ENCODE results near the gene DDC.

GRCh38 chr7:50497068-50497642 lies 68.0 kb downstream of the DDC start:
- TF ChIP-seq, protein P1, sequence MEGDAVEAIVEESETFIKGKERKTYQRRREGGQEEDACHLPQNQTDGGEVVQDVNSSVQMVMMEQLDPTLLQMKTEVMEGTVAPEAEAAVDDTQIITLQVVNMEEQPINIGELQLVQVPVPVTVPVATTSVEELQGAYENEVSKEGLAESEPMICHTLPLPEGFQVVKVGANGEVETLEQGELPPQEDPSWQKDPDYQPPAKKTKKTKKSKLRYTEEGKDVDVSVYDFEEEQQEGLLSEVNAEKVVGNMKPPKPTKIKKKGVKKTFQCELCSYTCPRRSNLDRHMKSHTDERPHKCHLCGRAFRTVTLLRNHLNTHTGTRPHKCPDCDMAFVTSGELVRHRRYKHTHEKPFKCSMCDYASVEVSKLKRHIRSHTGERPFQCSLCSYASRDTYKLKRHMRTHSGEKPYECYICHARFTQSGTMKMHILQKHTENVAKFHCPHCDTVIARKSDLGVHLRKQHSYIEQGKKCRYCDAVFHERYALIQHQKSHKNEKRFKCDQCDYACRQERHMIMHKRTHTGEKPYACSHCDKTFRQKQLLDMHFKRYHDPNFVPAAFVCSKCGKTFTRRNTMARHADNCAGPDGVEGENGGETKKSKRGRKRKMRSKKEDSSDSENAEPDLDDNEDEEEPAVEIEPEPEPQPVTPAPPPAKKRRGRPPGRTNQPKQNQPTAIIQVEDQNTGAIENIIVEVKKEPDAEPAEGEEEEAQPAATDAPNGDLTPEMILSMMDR (conservative IDR thresholded peaks at IDR 0.05; ENCODE audit: low read length), result no peak
- TF ChIP-seq EZH2phosphoT487 (IDR thresholded peaks at IDR 0.05; ENCODE audit: borderline replicate concordance), result no peak

Measured in Loucy (cell line).